PC-3 (cell line): Measurements from ENCODE around the gene AMT.

Experiments used
- CTCF ChIP-seq: fragments of 300-600 bp; sonication (generic); conservative IDR thresholded peaks from 2 replicates; pipeline ENCODE4 v1.5.1; 2017; ENCODE audit warnings: antibody characterized with exemption, low read depth, mild to moderate bottlenecking, low read length
- EZH2 ChIP-seq: fragments of 300-600 bp; sonication (generic); IDR thresholded peaks from one replicate; pipeline ENCODE4 v1.6.1; 2017; ENCODE audit warnings: antibody characterized with exemption, mild to moderate bottlenecking, low read length; ENCODE audit not compliant: unreplicated experiment

- TF ChIP-seq CTCF (no peak), EZH2 (no peak)
Observed at GRCh38 chr3:49421890-49422378, 339 bp downstream of the AMT start.
